Vein endothelial cell (primary cell): ENCODE measurements around the gene MAZ. TPM values are rescaled to one million over a fixed set of nuclear protein-coding genes. Genes with fewer than 3 reads are reported as not detected.

Experiments used
- small RNA-seq: library from RNA; depleted of rRNA; stranded (forward); fragments of <200 nt; gene quantifications from one replicate; pipeline ENCODE3, GENCODE V24; 2012
- total RNA-seq: library from RNA; depleted of rRNA; stranded (reverse); fragments of >200 nt; gene quantifications from 2 replicates; pipeline ENCODE4 v1.2.3, GENCODE V29; 2012

Gene MAZ
- 178 and 253 TPM in 2 replicates for total RNA-seq

GRCh38 chr16:29806099-29806579 lies at the start of gene MAZ:
MAZ (plus strand) TSS chr16:29806529; CDS start chr16:29806702, 173 bp downstream.

GRCh38 chr16:29777576-29778350 lies 28.6 kb upstream of the MAZ start, which contains the start of gene ZG16:
ZG16 (plus strand) TSS chr16:29778256; CDS start chr16:29779267, 1,011 bp downstream.

GRCh38 chr16:29790183-29790948 lies 16.0 kb upstream of the MAZ start, which contains the start of gene KIF22:
KIF22 (plus strand) TSS chr16:29790751; CDS start chr16:29790760, 9 bp downstream.

GRCh38 chr16:29811896-29812665 lies 5.8 kb downstream of the MAZ start, which contains the start of gene PRRT2:
PRRT2 (plus strand) TSS chr16:29812193; CDS start chr16:29813055, 862 bp downstream.

GRCh38 chr16:29815793-29816693 lies 9.7 kb downstream of the MAZ start, which contains the start of gene PAGR1:
PAGR1 (plus strand) TSS chr16:29816152; CDS start chr16:29816526, 374 bp downstream.

GRCh38 chr16:29820271-29820701 lies 14.0 kb downstream of the MAZ start, which contains the start of gene MVP:
MVP (plus strand) TSS chr16:29820462; CDS start chr16:29830550, 10,088 bp downstream.

Small RNA genes lying within 50 kb of the gene (small RNA-seq; reads per million reads assigned to genes)
- gene AC009133.6: not detected
- gene AC120114.4: not detected

Other genes starting within 250 kb of the MAZ start
- gene SPN, start 143.3 kb upstream of the MAZ start, total RNA-seq: not detected in 2 replicates
- 0.10 TPM in 1 of 2 replicates, not detected in the other for gene QPRT, start 127.3 kb upstream of the MAZ start, total RNA-seq
- not detected in 2 replicates for gene C16orf54, start 60.5 kb upstream of the MAZ start, total RNA-seq
- not detected in 2 replicates for gene ZG16, start 28.3 kb upstream of the MAZ start, total RNA-seq
- 39.2 and 48.9 TPM in 2 replicates for gene KIF22, start 15.8 kb upstream of the MAZ start, total RNA-seq
- gene PRRT2, start 5.7 kb downstream of the MAZ start, total RNA-seq: 0.19 and 0.65 TPM in 2 replicates
- 22.5 and 23.7 TPM in 2 replicates for gene PAGR1, start 9.6 kb downstream of the MAZ start, total RNA-seq
- gene MVP, start 13.9 kb downstream of the MAZ start, total RNA-seq: 186 and 227 TPM in 2 replicates
- gene CDIPT, start 56.7 kb downstream of the MAZ start, total RNA-seq: 80.7 and 87.2 TPM in 2 replicates
- gene SEZ6L2, start 93.0 kb downstream of the MAZ start, total RNA-seq: 0.67 and 1.6 TPM in 2 replicates
- 0.33 and 0.48 TPM in 2 replicates for gene ASPHD1, start 94.0 kb downstream of the MAZ start, total RNA-seq
- 14.7 and 17.0 TPM in 2 replicates for gene KCTD13, start 119.7 kb downstream of the MAZ start, total RNA-seq
- gene TMEM219, start 155.6 kb downstream of the MAZ start, total RNA-seq: 74.7 and 91.1 TPM in 2 replicates
- 115 and 128 TPM in 2 replicates for gene TAOK2, start 167.3 kb downstream of the MAZ start, total RNA-seq
- 3.9 and 4.4 TPM in 2 replicates for gene HIRIP3, start 189.1 kb downstream of the MAZ start, total RNA-seq
- gene INO80E, start 189.7 kb downstream of the MAZ start, total RNA-seq: 30.7 and 57.3 TPM in 2 replicates
- gene DOC2A, start 204.5 kb downstream of the MAZ start, total RNA-seq: 0.29 TPM in 1 of 2 replicates, not detected in the other
- not detected in 2 replicates for gene C16orf92, start 216.7 kb downstream of the MAZ start, total RNA-seq
- gene TLCD3B, start 224.7 kb downstream of the MAZ start, total RNA-seq: not detected in 2 replicates